ENCODE results near the gene CD40.
"Not testable (repeated sequence)": the region's sequence is repeated elsewhere in the genome, so short reads cannot be mapped to it uniquely, and the experiment has no call there.

The CD40 gene

GRCh38 chr20:46087161-46087560 is 31.0 kb upstream of the CD40 start:
- no peak for DNase-seq
- CTCF ChIA-PET = interaction anchor here (2.0 to 2.3 kb wide), 2 partner anchors 63 to 72 kb away, joined by 5 to 17 read pairs; no protein-coding TSS in a partner anchor
- no peak overlapping the region for H3K4me3 Mint-ChIP-seq
- H3K9me3 Mint-ChIP-seq = no peaks in the 10 kb centered on the region
- no peak overlapping the region for H3K27ac Mint-ChIP-seq
- H3K36me3 Mint-ChIP-seq = peaks cover 7% of the 10 kb centered on the region
- H3K4me1 Mint-ChIP-seq = peaks cover 44% of the 10 kb centered on the region
- H3K27me3 Mint-ChIP-seq = no peaks in the 10 kb centered on the region

GRCh38 chr20:46088409-46089166 is 29.5 kb upstream of the CD40 start:
- Mint-ChIP-seq H3K27me3 (no peaks in the 10 kb centered on the region), H3K4me1 (peaks cover 44% of the 10 kb centered on the region), H3K9me3 (no peaks in the 10 kb centered on the region), H3K27ac (peak overlapping the region; percentile 88), H3K4me3 (peak overlapping the region; percentile 83), H3K36me3 (peaks cover 7% of the 10 kb centered on the region)
- DNase-seq = no peak
- CTCF ChIA-PET = interaction anchor here (0.8 to 2.3 kb wide), 6 partner anchors 8 to 102 kb away, joined by 3 to 17 read pairs (median 5); no protein-coding TSS in a partner anchor

- Mint-ChIP-seq H3K9me3 (no peaks in the 10 kb centered on the region), H3K4me3 (peak overlapping the region; percentile 83), H3K36me3 (peaks cover 7% of the 10 kb centered on the region), H3K4me1 (peaks cover 44% of the 10 kb centered on the region), H3K27me3 (no peaks in the 10 kb centered on the region), H3K27ac (peak overlapping the region; percentile 88)
- CTCF ChIA-PET = interaction anchor here (0.8 to 2.3 kb wide), 5 partner anchors 9 to 76 kb away, joined by 3 to 17 read pairs (median 5); no protein-coding TSS in a partner anchor
- no peak for DNase-seq
Observed at GRCh38 chr20:46089167-46089416, 29.0 kb upstream of the CD40 start.

- CTCF ChIA-PET = interaction anchor here (0.8 to 2.3 kb wide), 4 partner anchors 10 to 77 kb away, joined by 3 to 17 read pairs (median 4); no protein-coding TSS in a partner anchor
- Mint-ChIP-seq H3K27me3 (no peaks in the 10 kb centered on the region), H3K9me3 (no peaks in the 10 kb centered on the region), H3K4me3 (peak within 1 kb of the TSS; percentile 83), H3K4me1 (peaks cover 44% of the 10 kb centered on the region), H3K36me3 (peaks cover 7% of the 10 kb centered on the region), H3K27ac (peak within 1 kb of the TSS; percentile 88)
- peak; percentile 96 for DNase-seq
Observed at GRCh38 chr20:46089417-46090388, 28.4 kb upstream of the CD40 start, which contains the start of gene NCOA5. Gene NCOA5 (minus strand): TSS chr20:46089962. CDS start chr20:46079424, 10,538 bp downstream.

GRCh38 chr20:46091622-46092535 is 26.2 kb upstream of the CD40 start:
- not testable (repeated sequence) for H3K9me3 Mint-ChIP-seq, H3K36me3 Mint-ChIP-seq, H3K27ac Mint-ChIP-seq, DNase-seq, H3K4me3 Mint-ChIP-seq, H3K27me3 Mint-ChIP-seq
- CTCF ChIA-PET = interaction anchor here (0.8 to 1.1 kb wide), 2 partner anchors 65 to 79 kb away, joined by 3 read pairs; no protein-coding TSS in a partner anchor
- peaks cover 31% of the 10 kb centered on the region for H3K4me1 Mint-ChIP-seq

GRCh38 chr20:46093531-46093930 is 24.6 kb upstream of the CD40 start:
- no peaks in the 10 kb centered on the region for H3K36me3 Mint-ChIP-seq
- CTCF ChIA-PET = no interaction called here
- peaks cover 15% of the 10 kb centered on the region for H3K27me3 Mint-ChIP-seq
- peaks cover 14% of the 10 kb centered on the region for H3K4me1 Mint-ChIP-seq
- no peak overlapping the region for H3K4me3 Mint-ChIP-seq
- DNase-seq = no peak
- H3K9me3 Mint-ChIP-seq = no peaks in the 10 kb centered on the region
- H3K27ac Mint-ChIP-seq = no peak overlapping the region

- Mint-ChIP-seq H3K27me3 (peaks cover 67% of the 10 kb centered on the region), H3K36me3 (no peaks in the 10 kb centered on the region), H3K4me1 (no peaks in the 10 kb centered on the region), H3K9me3 (no peaks in the 10 kb centered on the region), H3K27ac (no peak overlapping the region), H3K4me3 (no peak overlapping the region)
- DNase-seq = no peak
- CTCF ChIA-PET = interaction anchor here (1.1 kb wide), 1 partner anchor 24 kb away, joined by 3 read pairs; no protein-coding TSS in a partner anchor
Observed at GRCh38 chr20:46099491-46100287, 18.4 kb upstream of the CD40 start.

GRCh38 chr20:46100444-46100843 is 17.7 kb upstream of the CD40 start:
- not testable (repeated sequence) for H3K27ac Mint-ChIP-seq, H3K36me3 Mint-ChIP-seq, H3K9me3 Mint-ChIP-seq, H3K4me3 Mint-ChIP-seq, DNase-seq, H3K4me1 Mint-ChIP-seq
- peaks cover 74% of the 10 kb centered on the region for H3K27me3 Mint-ChIP-seq
- CTCF ChIA-PET = interaction anchor here (1.1 kb wide), 1 partner anchor 23 kb away, joined by 3 read pairs; no protein-coding TSS in a partner anchor

- no peak for DNase-seq
Observed at GRCh38 chr20:46100988-46101387, 17.1 kb upstream of the CD40 start.

GRCh38 chr20:46101957-46102356 is 16.2 kb upstream of the CD40 start:
- no peaks in the 10 kb centered on the region for H3K9me3 Mint-ChIP-seq
- no peak overlapping the region for H3K4me3 Mint-ChIP-seq
- DNase-seq = no peak
- H3K27me3 Mint-ChIP-seq = peaks cover 71% of the 10 kb centered on the region
- CTCF ChIA-PET = no interaction called here
- no peaks in the 10 kb centered on the region for H3K4me1 Mint-ChIP-seq
- H3K27ac Mint-ChIP-seq = no peak overlapping the region
- no peaks in the 10 kb centered on the region for H3K36me3 Mint-ChIP-seq

More at GRCh38 chr20:46100988-46101387, 17.1 kb upstream of the CD40 start:
- CTCF ChIA-PET = interaction anchor here (1.1 kb wide), 1 partner anchor 23 kb away, joined by 3 read pairs; no protein-coding TSS in a partner anchor
- peaks cover 75% of the 10 kb centered on the region for H3K27me3 Mint-ChIP-seq
- H3K36me3 Mint-ChIP-seq = no peaks in the 10 kb centered on the region
- H3K4me1 Mint-ChIP-seq = no peaks in the 10 kb centered on the region
- no peak overlapping the region for H3K27ac Mint-ChIP-seq
- no peak overlapping the region for H3K4me3 Mint-ChIP-seq
- no peaks in the 10 kb centered on the region for H3K9me3 Mint-ChIP-seq

- H3K27ac Mint-ChIP-seq = no peak overlapping the region
- H3K27me3 Mint-ChIP-seq = peaks cover 72% of the 10 kb centered on the region
- DNase-seq = no peak
- no peaks in the 10 kb centered on the region for H3K9me3 Mint-ChIP-seq
- no peak overlapping the region for H3K4me3 Mint-ChIP-seq
- H3K4me1 Mint-ChIP-seq = no peaks in the 10 kb centered on the region
- CTCF ChIA-PET = no interaction called here
- no peaks in the 10 kb centered on the region for H3K36me3 Mint-ChIP-seq
Observed at GRCh38 chr20:46102940-46103339, 15.2 kb upstream of the CD40 start.

GRCh38 chr20:46104262-46104661 is 13.9 kb upstream of the CD40 start:
- Mint-ChIP-seq H3K27me3 (peaks cover 73% of the 10 kb centered on the region), H3K9me3 (no peaks in the 10 kb centered on the region), H3K27ac (no peak overlapping the region), H3K4me3 (no peak overlapping the region), H3K4me1 (peaks cover 2% of the 10 kb centered on the region), H3K36me3 (no peaks in the 10 kb centered on the region)
- no peak for DNase-seq
- CTCF ChIA-PET = no interaction called here

GRCh38 chr20:46107061-46107460 is 11.1 kb upstream of the CD40 start:
- CTCF ChIA-PET = no interaction called here
- Mint-ChIP-seq H3K4me3 (no peak overlapping the region), H3K27ac (no peak overlapping the region), H3K9me3 (no peaks in the 10 kb centered on the region), H3K36me3 (no peaks in the 10 kb centered on the region), H3K4me1 (peaks cover 10% of the 10 kb centered on the region), H3K27me3 (peaks cover 61% of the 10 kb centered on the region)
- DNase-seq = no peak

All from activated naive CD4-positive, alpha-beta T cell treated with anti-CD3 and anti-CD28 coated beads, Interleukin-2, amount 10 ng/mL, durations not matched to agents 7 days and 5 days (primary cell).